ENCODE measurements around the gene CTNND2. TPM values are rescaled to one million over a fixed set of nuclear protein-coding genes. Genes with fewer than 3 reads are reported as not detected.

Gene CTNND2
- total and polyA plus RNA-seq, 9 of the 15 experiments (the other 6 are each of a cell fraction or from before 2014, with no cell fraction given) = 0.03 to 0.35 TPM; not detected in 7

GRCh38 chr5:11941566-11941965 is 37.3 kb upstream of the CTNND2 start:
- no peak overlapping the region for H3K4me2 ChIP-seq (ENCODE audit: insufficient read depth, low read length)
- ATAC-seq = no peak
- in situ Hi-C loops (cut with MboI) = no loop called here
- no peak for FAIRE-seq
- H3K79me2 ChIP-seq (ENCODE audit: control insufficient read depth, insufficient read depth, low read length) = no peaks in the 10 kb centered on the region
- ChIA-PET CTCF (ENCODE audit: low intra/inter-chr PET ratio) (no interaction called here), POLR2A (no interaction called here)
- H3K9ac ChIP-seq (ENCODE audit: insufficient read depth in 1 of 2, low read depth in 2 of 2, low read length in 2 of 2) = no peak overlapping the region
- no peaks in the 10 kb centered on the region for H3K27me3 ChIP-seq (ENCODE audit: control insufficient read depth in 2 of 2, insufficient read depth in 2 of 2, low read length in 2 of 2)
- BruUV-seq (replicated peaks) = no TSS peak
- H4K20me1 ChIP-seq (replicated peaks; ENCODE audit: control insufficient read depth, insufficient read depth, low read length) = no peaks in the 10 kb centered on the region
- DNase-seq (ENCODE audit: extremely low read depth in 1 of 4, low spot score in 3 of 4) = no peak
- H3K9me1 ChIP-seq (ENCODE audit: control insufficient read depth, insufficient read depth, low read length) = no peaks in the 10 kb centered on the region
- TF ChIP-seq TSC22D4 (tag; IDR thresholded peaks at IDR 0.05) (no peak), ESRRA (IDR thresholded peaks at IDR 0.05; ENCODE audit: borderline replicate concordance, low read depth) (no peak)
- H3K9me3 ChIP-seq (replicated peaks; ENCODE audit: control insufficient read depth, insufficient read depth, low read depth, low read length) = peaks cover 3% of the 10 kb centered on the region
- H3K4me3 ChIP-seq = no peak overlapping the region
- intact Hi-C loops (cut with micrococcal nuclease) = no loop called here
- H3K36me3 ChIP-seq (ENCODE audit: control insufficient read depth, insufficient read depth, low read length) = no peaks in the 10 kb centered on the region
- H3K27ac ChIP-seq (ENCODE audit: extremely low read depth, low read depth, low read length) = no peak overlapping the region
- no peak overlapping the region for H2AFZ ChIP-seq (ENCODE audit: low read depth, low read length)
- no peaks in the 10 kb centered on the region for H3K4me1 ChIP-seq (replicated peaks in 1 of 2; ENCODE audit: control insufficient read depth in 2 of 2, insufficient read depth in 2 of 2, low read length in 2 of 2)

- Histone ChIP-seq H3K9me3 (replicated peaks; ENCODE audit: control insufficient read depth, insufficient read depth, low read depth, low read length) (no peaks in the 10 kb centered on the region), H3K36me3 (ENCODE audit: control insufficient read depth, insufficient read depth, low read length) (no peaks in the 10 kb centered on the region), H3K4me3 (no peak overlapping the region), H3K4me1 (replicated peaks in 1 of 2; ENCODE audit: control insufficient read depth in 2 of 2, insufficient read depth in 2 of 2, low read length in 2 of 2) (no peaks in the 10 kb centered on the region), H3K27ac (ENCODE audit: extremely low read depth, low read depth, low read length) (no peak overlapping the region), H3K27me3 (ENCODE audit: control insufficient read depth in 2 of 2, insufficient read depth in 2 of 2, low read length in 2 of 2) (no peaks in the 10 kb centered on the region), H3K4me2 (ENCODE audit: insufficient read depth, low read length) (no peak overlapping the region), H3K9ac (ENCODE audit: insufficient read depth in 1 of 2, low read depth in 2 of 2, low read length in 2 of 2) (no peak overlapping the region), H3K9me1 (ENCODE audit: control insufficient read depth, insufficient read depth, low read length) (no peaks in the 10 kb centered on the region), H4K20me1 (replicated peaks; ENCODE audit: control insufficient read depth, insufficient read depth, low read length) (no peaks in the 10 kb centered on the region), H3K79me2 (ENCODE audit: control insufficient read depth, insufficient read depth, low read length) (no peaks in the 10 kb centered on the region), H2AFZ (ENCODE audit: low read depth, low read length) (no peak overlapping the region)
- no peak for DNase-seq (ENCODE audit: extremely low read depth in 1 of 4, low spot score in 3 of 4)
- intact Hi-C loops (cut with micrococcal nuclease) (no loop called here), in situ Hi-C loops (cut with MboI) (no loop called here)
- ATAC-seq = no peak
- BruUV-seq (replicated peaks) = no TSS peak
- POLR2A ChIA-PET = no interaction called here
- CTCF ChIA-PET (ENCODE audit: low intra/inter-chr PET ratio) = no interaction called here
- WGBS (ENCODE audit: insufficient coverage, low coverage, missing lambda C conversion rate) = 2% methylated on average over 20 of the region's 20 CpGs
- FAIRE-seq = no peak
- no peak for TF ChIP-seq FOXK2 (conservative IDR thresholded peaks at IDR 0.05 in 1 of 2, IDR thresholded peaks at IDR 0.05 in 1 of 2; ENCODE audit: low read depth in 2 of 2)
- TF ChIP-seq ETV6 (IDR thresholded peaks at IDR 0.05; ENCODE audit: borderline replicate concordance in 1 of 2, low read depth in 2 of 2, low read length in 1 of 2) = no peak
- no peak for TF ChIP-seq ETV6 (CRISPR knock-in tag; IDR thresholded peaks at IDR 0.05; ENCODE audit: borderline replicate concordance)
- TF ChIP-seq SIN3A (IDR thresholded peaks at IDR 0.05; ENCODE audit: borderline replicate concordance in 2 of 2, control insufficient read depth in 1 of 2, low read depth in 2 of 2, low read length in 2 of 2) = no peak
- no peak for TF ChIP-seq NRF1 (conservative IDR thresholded peaks at IDR 0.05 in 1 of 2, IDR thresholded peaks at IDR 0.05 in 1 of 2)
- no peak for TF ChIP-seq ZBTB2 (IDR thresholded peaks at IDR 0.05)
- TF ChIP-seq MTA1 (IDR thresholded peaks at IDR 0.05; ENCODE audit: borderline replicate concordance) = no peak
- no peak for TF ChIP-seq ZHX1 (conservative IDR thresholded peaks at IDR 0.05; ENCODE audit: low read length)
- no peak for TF ChIP-seq POLR2G (IDR thresholded peaks at IDR 0.05; ENCODE audit: low read depth, low read length)
- no peak for TF ChIP-seq NFATC3 (IDR thresholded peaks at IDR 0.05)
These were observed 27.4 kb upstream of the CTNND2 start for GRCh38 chr5:11931638-11932037.

Measured in K562 (cell line).